ENCODE data around the gene RNASE4.

DNA sequence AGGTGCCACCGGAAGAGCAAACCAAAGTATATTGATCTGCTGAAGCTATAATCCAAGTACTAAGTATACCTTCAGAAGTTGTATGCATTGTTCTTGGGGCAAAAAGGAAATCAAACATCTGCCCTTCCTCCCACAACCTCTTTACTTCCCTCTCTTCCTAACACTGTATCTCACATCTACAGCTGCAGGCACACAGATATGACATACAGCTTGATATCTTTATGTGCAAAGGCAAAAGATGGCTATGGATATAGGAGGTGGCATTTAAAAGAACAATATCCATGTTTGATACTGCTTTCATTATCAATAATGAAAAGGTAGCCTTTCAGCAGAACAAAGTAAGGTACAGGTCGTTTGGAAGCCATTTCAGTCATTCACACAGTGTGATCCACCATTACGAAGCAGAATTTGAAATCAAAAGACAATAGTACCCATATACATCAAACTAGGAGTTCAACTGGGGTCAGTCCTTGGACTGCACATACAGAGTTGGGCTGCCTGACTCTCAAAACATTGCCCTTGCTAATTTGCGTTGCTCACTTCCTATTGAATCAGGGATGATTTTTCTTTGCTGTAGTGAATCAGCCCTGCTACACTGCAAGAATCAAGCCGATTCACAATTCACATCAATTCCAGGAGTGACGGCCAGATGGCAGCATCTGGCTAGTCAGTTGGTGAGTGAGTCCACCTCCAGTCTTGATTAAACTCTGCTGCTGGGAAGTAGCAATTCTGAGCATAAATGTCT lies 13.1 kb downstream of the RNASE4 start:
- TF ChIP-seq, protein P1, sequence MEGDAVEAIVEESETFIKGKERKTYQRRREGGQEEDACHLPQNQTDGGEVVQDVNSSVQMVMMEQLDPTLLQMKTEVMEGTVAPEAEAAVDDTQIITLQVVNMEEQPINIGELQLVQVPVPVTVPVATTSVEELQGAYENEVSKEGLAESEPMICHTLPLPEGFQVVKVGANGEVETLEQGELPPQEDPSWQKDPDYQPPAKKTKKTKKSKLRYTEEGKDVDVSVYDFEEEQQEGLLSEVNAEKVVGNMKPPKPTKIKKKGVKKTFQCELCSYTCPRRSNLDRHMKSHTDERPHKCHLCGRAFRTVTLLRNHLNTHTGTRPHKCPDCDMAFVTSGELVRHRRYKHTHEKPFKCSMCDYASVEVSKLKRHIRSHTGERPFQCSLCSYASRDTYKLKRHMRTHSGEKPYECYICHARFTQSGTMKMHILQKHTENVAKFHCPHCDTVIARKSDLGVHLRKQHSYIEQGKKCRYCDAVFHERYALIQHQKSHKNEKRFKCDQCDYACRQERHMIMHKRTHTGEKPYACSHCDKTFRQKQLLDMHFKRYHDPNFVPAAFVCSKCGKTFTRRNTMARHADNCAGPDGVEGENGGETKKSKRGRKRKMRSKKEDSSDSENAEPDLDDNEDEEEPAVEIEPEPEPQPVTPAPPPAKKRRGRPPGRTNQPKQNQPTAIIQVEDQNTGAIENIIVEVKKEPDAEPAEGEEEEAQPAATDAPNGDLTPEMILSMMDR (IDR thresholded peaks at IDR 0.05), result peak; percentile 80
- TF ChIP-seq, protein P2, sequence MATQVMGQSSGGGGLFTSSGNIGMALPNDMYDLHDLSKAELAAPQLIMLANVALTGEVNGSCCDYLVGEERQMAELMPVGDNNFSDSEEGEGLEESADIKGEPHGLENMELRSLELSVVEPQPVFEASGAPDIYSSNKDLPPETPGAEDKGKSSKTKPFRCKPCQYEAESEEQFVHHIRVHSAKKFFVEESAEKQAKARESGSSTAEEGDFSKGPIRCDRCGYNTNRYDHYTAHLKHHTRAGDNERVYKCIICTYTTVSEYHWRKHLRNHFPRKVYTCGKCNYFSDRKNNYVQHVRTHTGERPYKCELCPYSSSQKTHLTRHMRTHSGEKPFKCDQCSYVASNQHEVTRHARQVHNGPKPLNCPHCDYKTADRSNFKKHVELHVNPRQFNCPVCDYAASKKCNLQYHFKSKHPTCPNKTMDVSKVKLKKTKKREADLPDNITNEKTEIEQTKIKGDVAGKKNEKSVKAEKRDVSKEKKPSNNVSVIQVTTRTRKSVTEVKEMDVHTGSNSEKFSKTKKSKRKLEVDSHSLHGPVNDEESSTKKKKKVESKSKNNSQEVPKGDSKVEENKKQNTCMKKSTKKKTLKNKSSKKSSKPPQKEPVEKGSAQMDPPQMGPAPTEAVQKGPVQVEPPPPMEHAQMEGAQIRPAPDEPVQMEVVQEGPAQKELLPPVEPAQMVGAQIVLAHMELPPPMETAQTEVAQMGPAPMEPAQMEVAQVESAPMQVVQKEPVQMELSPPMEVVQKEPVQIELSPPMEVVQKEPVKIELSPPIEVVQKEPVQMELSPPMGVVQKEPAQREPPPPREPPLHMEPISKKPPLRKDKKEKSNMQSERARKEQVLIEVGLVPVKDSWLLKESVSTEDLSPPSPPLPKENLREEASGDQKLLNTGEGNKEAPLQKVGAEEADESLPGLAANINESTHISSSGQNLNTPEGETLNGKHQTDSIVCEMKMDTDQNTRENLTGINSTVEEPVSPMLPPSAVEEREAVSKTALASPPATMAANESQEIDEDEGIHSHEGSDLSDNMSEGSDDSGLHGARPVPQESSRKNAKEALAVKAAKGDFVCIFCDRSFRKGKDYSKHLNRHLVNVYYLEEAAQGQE (IDR thresholded peaks at IDR 0.05; ENCODE audit: insufficient read depth in 1 of 2, low read depth in 2 of 2, low read length in 1 of 2), result no peak
- TF ChIP-seq POLR2AphosphoS5 (IDR thresholded peaks at IDR 0.05; ENCODE audit: low read depth, low read length) (no peak), TCF7L2 (IDR thresholded peaks at IDR 0.05; ENCODE audit: low read depth, low read length) (no peak), SIN3A (IDR thresholded peaks at IDR 0.05; ENCODE audit: borderline replicate concordance, insufficient read depth, low read depth, low read length) (no peak)

Data from Panc1 (cell line).